Measurements from ENCODE around the gene APBB3.

APBB3 gene

GRCh38 chr5:140565780-140566095 lies 1.3 kb upstream of the APBB3 start:
- peak overlapping the region; percentile 96 for H3K4me3 ChIP-seq (replicated peaks; ENCODE audit: low read depth, low read length)
- DNase-seq (ENCODE audit: extremely low read depth, low read depth): no peak
- TF ChIP-seq CTCF (IDR thresholded peaks at IDR 0.05; ENCODE audit: low read depth, low read length, missing control alignments): no peak

- H3K4me3 ChIP-seq (replicated peaks; ENCODE audit: low read depth, low read length): peak overlapping the region; percentile 96
- TF ChIP-seq CTCF (IDR thresholded peaks at IDR 0.05; ENCODE audit: low read depth, low read length, missing control alignments): no peak
- no peak for DNase-seq (ENCODE audit: extremely low read depth, low read depth)
Observed at GRCh38 chr5:140565024-140565779, 804 bp upstream of the APBB3 start.

- no peak for TF ChIP-seq CTCF (IDR thresholded peaks at IDR 0.05; ENCODE audit: low read depth, low read length, missing control alignments)
- peak overlapping the region; percentile 96 for H3K4me3 ChIP-seq (replicated peaks; ENCODE audit: low read depth, low read length)
- no peak for DNase-seq (ENCODE audit: extremely low read depth, low read depth)
Observed at GRCh38 chr5:140563596-140563995, 802 bp downstream of the APBB3 start.

- no peak overlapping the region for H3K4me3 ChIP-seq (replicated peaks; ENCODE audit: low read depth, low read length)
- TF ChIP-seq CTCF (IDR thresholded peaks at IDR 0.05; ENCODE audit: low read depth, low read length, missing control alignments): no peak
- DNase-seq (ENCODE audit: extremely low read depth, low read depth): no peak
Observed at GRCh38 chr5:140561753-140562523, 2.5 kb downstream of the APBB3 start.

GRCh38 chr5:140560227-140560626 lies 4.2 kb downstream of the APBB3 start:
- TF ChIP-seq CTCF (IDR thresholded peaks at IDR 0.05; ENCODE audit: low read depth, low read length, missing control alignments): no peak
- H3K4me3 ChIP-seq (replicated peaks; ENCODE audit: low read depth, low read length): no peak overlapping the region
- no peak for DNase-seq (ENCODE audit: extremely low read depth, low read depth)

GRCh38 chr5:140558542-140558941 lies 5.9 kb downstream of the APBB3 start:
- no peak overlapping the region for H3K4me3 ChIP-seq (replicated peaks; ENCODE audit: low read depth, low read length)
- no peak for DNase-seq (ENCODE audit: extremely low read depth, low read depth)
- TF ChIP-seq CTCF (IDR thresholded peaks at IDR 0.05; ENCODE audit: low read depth, low read length, missing control alignments): no peak

All from HFF-Myc (cell line).